SK-N-SH (cell line): ENCODE measurements around the gene GAMT.

ENCODE experiments used
- CHD2 ChIP-seq: fragments of 150-350 bp; IDR thresholded peaks from 2 replicates; pipeline ENCODE4 v1.6.1; 2018; ENCODE audit warnings: low read length; ENCODE audit not compliant: partially characterized antibody
- CTCF ChIP-seq: fragments of 200-600 bp; sonication (generic); IDR thresholded peaks from 2 replicates; pipeline ENCODE4 v1.6.1; 2017; ENCODE audit warnings: antibody characterized with exemption, mild to moderate bottlenecking, moderate library complexity
- EP300 ChIP-seq, 2 experiments: IDR thresholded peaks; 2 replicates each; pipeline versions ENCODE4 v1.4.0 to v1.6.1; 2012; ENCODE audit warnings: borderline replicate concordance in 1 of 2, low read depth in 1 of 2, low read length in 1 of 2
- EZH2phosphoT487 ChIP-seq: fragments of 200-600 bp; sonication (generic); IDR thresholded peaks from 2 replicates; pipeline ENCODE4 v1.6.1; 2017; ENCODE audit warnings: low read depth, mixed run types, mild to moderate bottlenecking, antibody characterized with exemption, moderate library complexity, borderline replicate concordance
- GABPA ChIP-seq: IDR thresholded peaks from 2 replicates; pipeline ENCODE4 v1.4.0; 2012; ENCODE audit warnings: low read depth, mild to moderate bottlenecking
- GATA2 ChIP-seq: sonication (generic); formaldehyde crosslinking; IDR thresholded peaks from 2 replicates; pipeline ENCODE4 v1.5.0; 2020; ENCODE audit warnings: mild to moderate bottlenecking, missing genetic modification reagents
- POLR2AphosphoS5 ChIP-seq: IDR thresholded peaks from 2 replicates; pipeline ENCODE4 v1.6.1; 2012; ENCODE audit warnings: low read depth, low read length
- RAD21 ChIP-seq: IDR thresholded peaks from 2 replicates; pipeline ENCODE4 v1.6.1; 2012; ENCODE audit warnings: mild to moderate bottlenecking, low read length
- REST ChIP-seq: IDR thresholded peaks from 2 replicates; pipeline ENCODE4 v1.6.1; 2012; ENCODE audit warnings: mild to moderate bottlenecking, low read depth, low read length, moderate library complexity
- SIN3A ChIP-seq: IDR thresholded peaks from 2 replicates; pipeline ENCODE4 v1.6.1; 2012; ENCODE audit warnings: low read depth, mild to moderate bottlenecking, low read length, moderate library complexity, borderline replicate concordance
- USF1 ChIP-seq: IDR thresholded peaks from 2 replicates; pipeline ENCODE4 v1.4.0; 2012; ENCODE audit warnings: low read depth, borderline replicate concordance
- USF2 ChIP-seq: fragments of 150-350 bp; IDR thresholded peaks from 2 replicates; pipeline ENCODE4 v1.6.1; 2017; ENCODE audit warnings: antibody characterized with exemption, low read length, low read depth, borderline replicate concordance
- YY1 ChIP-seq: IDR thresholded peaks from 2 replicates; pipeline ENCODE4 v1.4.0; 2012; ENCODE audit warnings: low read depth, mild to moderate bottlenecking

GRCh38 chr19:1431759-1432506, 30.6 kb upstream of the GAMT start:
- TF ChIP-seq CTCF (no peak), CHD2 (no peak), POLR2AphosphoS5 (no peak), YY1 (no peak), EP300 (IDR thresholded peaks at IDR 0.05; ENCODE audit: borderline replicate concordance in 1 of 2, low read depth in 1 of 2, low read length in 1 of 2) (no peak), RAD21 (no peak), USF2 (no peak), SIN3A (no peak), USF1 (no peak), GABPA (no peak), EZH2phosphoT487 (no peak), GATA2 (CRISPR knock-in tag) (no peak), REST (no peak)
